Measurements from ENCODE around the gene MED16.

The MED16 gene

DNA sequence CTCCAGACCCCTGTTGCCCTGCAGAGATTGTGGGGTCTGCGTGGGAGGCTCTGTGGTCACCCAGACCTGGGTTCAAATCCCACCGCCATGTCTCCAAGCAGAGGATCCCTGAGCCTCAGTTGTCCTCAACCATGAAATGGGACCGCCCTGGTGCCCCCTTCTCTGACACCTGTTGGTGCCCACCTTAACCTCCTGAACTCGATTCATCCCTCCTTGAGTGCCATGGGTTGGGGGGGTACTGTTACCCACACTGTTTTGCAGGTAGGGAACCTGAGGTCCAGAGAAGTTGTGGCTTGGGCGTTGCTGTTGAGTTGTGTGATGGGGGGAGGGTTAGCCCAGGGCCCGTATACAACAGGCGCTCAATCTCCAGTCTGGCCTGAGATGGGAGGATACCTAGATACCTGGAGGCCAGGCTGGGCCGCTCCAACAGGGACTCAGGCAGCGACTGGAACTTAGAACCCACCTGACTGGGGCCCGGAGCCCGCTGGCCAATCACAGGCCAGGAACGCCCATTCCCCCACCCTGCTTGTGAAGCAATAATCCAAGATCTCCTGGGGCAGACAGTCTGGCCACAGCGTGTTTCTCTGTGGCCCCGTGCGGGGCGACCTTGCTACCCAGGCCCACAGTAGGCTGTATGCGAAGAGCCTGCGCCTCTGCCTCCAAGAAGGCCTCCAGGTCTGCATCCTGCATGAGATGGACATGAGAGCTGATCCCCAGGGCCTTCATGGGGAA is 35.6 kb upstream of the MED16 start:
- DNase-seq, result no peak

DNA sequence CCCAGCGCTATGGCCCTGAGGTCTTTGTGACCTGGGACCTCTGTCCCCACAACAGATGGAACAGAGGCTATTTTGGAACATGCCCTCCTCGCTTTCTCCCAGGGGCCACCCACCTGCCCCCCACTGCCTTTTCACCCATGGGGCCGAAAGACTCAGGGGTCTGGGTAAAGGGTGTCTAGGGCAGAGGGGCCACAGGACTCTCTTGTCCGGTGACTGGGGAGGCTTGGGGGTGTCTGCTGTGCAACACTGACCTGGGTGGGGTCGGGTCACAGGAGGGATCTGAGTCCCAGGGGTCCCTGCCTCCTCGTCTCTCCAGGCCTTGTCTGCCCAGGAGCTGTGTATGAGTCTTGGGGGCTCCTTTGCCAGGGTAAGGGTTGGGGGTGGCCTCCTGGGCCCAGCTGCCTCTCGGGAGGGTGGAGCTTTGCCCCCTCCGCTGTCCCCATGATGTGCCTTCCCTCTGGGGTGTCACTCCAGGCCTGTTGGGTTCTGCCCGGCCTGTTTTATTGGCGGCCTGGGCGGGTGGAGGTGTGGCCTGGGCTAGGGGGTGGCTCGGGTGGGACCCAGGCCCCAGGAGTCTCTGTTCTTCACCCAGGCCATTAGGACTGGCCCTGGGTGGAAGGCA is 34.9 kb upstream of the MED16 start:
- DNase-seq, result no peak

- DNase-seq, result no peak
These were observed 34.4 kb upstream of the MED16 start for GRCh38 chr19:927351-927779.

DNA sequence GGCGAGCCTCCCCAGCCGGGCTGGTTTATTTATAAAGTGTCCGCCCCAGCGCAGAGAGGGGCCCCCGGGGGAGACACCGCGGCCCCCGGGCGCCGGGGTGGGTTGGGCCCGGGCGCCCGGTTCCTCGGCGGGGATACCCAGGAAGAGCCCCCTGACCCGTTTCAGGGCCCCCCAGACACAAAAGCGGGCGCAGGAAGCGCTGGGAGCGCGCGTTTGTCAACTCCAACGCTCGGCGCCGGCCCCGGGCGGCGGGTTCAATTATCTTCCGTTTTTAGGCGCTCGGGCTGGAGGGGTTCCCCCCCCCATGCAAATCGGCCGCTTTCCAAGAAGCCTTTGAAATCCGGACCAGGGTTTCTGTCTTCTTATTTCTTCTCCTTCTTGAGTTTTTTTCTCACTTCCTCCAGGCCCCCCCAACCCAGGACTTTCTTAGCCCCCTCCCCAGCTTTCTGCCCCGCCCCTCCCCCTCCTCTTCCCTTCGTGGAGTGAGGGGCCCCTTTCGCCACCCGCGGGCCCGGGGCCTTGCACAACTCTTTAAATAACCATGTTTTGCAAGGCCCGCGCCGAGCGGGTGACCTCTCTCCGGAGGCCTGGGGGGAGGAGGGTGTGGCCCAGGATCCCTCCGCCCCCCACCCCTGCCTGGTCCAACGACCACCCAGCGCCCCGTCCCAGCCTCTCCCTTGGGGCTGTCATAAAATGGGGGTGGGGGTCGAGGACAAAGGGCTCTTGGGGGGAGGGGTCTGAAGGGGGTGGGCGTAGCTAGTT is 33.8 kb upstream of the MED16 start:
- DNase-seq, result no peak

- DNase-seq, result no peak
These were observed 33.3 kb upstream of the MED16 start for GRCh38 chr19:926323-926588.

DNA sequence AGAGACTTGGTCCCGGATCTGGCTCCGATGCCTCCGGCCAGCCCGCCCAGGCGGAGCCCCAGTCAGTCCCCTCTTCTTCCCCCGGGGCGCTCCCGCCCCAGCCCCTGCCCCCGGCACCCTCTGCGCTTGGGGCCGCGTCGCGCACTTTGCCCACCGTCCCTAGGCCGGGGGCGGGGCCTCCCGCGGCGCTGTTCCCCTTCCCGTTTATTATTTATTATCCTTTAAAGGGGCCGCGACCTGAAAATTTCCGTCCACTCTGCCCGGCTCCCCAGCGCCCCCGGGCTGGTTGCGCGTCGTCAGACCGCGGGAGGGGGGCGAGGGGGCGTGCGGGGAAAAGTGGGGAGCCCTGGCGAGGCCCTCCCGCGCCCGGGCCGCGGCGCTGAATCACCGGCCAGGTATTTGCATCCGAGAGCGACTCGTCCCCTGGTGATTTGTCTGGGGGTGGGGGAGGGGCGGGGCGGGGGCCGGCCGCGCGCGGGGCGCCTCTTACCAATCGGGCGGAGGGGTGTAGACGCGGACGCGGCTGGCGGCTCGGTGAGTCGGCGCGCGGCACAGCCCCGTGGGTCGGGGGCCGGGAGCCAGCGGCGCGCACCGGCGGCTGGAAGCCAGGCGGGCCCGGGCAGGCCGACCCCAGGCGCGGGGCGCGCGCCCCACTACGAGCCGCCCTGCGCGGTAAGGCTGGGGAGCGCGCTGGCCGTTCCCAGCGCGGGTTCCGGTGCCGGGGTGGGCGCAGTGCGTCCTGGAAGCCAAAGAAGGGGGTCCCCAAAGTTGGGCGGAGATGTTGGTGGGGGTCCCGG is 32.7 kb upstream of the MED16 start, which contains the start of gene ARID3A:
ARID3A (plus strand) TSS at position 510 of the 797 bp plus-strand sequence. CDS start 3,494 bp downstream, outside the sequence.
- DNase-seq, result peak; percentile 74

GRCh38 chr19:925087-925525 is 32.1 kb upstream of the MED16 start:
- DNase-seq, result no peak

DNA sequence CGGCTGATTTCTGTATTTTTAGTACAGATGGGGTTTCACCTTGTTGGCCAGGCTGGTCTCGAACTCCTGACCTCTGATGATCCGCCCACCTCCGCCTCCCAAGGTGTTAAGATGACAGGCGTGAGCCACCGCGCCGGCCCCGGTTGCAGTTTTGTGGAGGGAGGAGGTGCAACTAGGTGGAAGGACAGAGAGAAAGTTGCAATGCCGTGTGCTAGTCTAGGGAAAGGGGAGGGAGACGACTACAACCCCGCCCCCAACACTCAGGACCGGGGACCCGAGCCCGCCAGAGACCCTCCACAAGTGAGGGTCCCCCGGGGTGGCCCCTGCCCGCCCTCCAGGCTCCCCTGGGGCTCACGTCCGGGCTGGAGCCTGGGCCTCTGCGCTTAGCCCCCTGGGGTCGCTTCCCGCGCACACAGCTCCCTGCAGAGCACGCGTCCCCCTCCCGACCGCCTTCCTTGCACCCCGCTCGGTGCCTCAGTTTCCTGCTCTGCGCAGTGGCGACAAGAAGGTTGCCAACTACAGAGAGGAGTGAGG is 31.6 kb upstream of the MED16 start:
- DNase-seq, result no peak

DNA sequence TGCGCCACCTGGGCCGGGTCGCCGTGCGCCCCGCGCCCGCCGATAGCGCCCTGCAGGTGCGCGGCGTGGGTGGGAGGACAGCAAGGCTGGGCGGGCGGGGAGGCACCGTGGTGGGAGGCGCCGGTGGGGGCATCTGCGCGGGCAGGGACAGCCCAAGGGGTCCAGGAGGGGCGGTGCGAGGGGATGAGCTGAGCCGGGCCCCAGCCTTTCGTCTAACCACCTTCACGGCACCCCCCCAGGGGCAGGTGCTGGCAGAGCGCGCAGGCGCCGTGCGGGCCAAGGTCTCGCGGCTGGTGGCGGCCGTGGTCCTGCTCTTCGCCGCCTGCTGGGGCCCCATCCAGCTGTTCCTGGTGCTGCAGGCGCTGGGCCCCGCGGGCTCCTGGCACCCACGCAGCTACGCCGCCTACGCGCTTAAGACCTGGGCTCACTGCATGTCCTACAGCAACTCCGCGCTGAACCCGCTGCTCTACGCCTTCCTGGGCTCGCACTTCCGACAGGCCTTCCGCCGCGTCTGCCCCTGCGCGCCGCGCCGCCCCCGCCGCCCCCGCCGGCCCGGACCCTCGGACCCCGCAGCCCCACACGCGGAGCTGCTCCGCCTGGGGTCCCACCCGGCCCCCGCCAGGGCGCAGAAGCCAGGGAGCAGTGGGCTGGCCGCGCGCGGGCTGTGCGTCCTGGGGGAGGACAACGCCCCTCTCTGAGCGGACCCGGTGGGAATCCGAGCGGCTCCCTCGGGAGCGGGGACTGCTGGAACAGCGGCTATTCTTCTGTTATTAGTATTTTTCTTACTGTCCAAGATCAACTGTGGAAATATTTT is 27.3 kb upstream of the MED16 start:
- DNase-seq, result peak; percentile 66

DNA sequence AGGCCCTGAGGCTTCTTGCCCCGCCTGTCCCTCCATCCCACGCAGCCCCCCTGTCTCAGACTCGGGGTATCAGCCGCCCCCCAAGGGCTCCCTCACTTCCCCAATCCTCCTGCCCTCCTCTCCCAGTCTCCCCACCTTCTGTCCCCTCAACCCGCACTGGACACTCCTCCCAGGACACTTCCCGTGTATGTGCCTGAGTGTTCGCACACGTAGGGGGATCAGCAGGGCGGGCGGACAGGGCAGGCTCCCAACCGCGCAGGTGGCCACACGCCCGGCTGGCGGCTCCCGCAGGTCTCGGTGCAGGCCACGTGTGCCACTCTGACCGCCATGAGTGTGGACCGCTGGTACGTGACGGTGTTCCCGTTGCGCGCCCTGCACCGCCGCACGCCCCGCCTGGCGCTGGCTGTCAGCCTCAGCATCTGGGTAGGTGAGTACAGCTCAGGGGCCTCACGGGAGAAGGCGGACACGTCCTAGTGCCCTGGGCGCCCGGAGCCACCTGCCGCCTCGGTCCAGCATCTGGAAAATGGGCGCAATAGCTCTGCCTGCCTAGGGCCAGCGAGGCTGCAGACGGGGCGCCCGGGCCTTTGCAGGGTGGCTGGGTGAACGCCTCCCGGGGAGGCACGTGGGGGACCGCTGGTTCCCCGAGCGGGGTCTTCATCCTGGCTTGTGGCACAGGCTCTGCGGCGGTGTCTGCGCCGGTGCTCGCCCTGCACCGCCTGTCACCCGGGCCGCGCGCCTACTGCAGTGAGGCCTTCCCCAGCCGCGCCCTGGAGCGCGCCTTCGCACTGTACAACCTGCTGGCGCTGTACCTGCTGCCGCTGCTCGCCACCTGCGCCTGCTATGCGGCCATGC is 26.4 kb upstream of the MED16 start:
- DNase-seq, result peak; percentile 41

GRCh38 chr19:918481-919198 is 25.7 kb upstream of the MED16 start:
- DNase-seq, result no peak

DNA sequence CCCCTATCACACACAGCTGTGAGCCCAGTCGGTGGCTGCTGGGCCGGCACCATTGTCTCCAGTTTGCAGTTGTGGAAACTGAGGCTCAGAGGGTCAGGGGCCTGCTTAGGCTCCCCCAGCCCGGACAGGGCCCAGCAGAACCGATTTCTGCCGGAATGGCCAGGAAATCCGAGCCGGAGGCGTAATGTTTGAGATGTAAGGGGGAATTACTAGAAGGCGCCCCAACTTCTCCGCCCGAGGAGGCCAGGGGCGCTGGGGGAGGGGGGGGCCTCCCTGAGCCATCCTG is 25.1 kb upstream of the MED16 start:
- no peak for DNase-seq

GRCh38 chr19:917323-918151 is 24.6 kb upstream of the MED16 start, which contains the start of gene KISS1R:
Gene KISS1R (plus strand): TSS chr19:917333. CDS start chr19:917503, 170 bp downstream.
- DNase-seq, result no peak

DNA sequence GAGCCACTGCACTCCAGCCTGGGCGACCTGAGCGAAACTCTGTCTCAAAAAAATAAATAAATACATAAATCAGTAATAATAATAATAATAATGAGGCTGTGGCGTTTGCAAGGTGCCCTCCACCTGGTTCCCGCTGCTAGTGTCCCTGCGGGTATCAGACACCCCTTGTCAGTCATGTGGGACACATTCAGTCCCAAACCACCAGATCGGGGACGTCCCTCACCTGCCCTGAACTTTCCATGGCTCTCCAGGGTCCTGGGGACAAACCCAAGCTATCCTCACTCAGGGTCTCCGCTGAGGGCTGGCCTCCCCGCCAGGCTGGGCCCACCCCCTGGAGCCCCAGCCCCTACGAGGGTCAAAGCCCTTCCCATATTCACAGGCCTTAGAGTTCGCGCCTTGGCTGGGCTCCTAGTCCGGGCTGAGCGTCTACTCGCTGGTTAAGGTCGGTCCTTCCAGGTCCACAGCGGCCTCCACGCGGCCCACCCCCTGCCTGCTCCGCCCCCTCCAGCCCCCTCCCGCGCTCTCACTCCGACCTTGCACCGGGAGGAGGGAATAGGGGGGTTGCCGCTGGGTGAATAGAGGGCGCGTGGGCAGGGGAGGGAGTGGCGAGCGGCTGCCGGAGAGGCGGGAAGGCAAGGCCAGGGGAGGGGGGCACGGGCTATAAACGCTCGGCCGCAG is 23.8 kb upstream of the MED16 start:
- no peak for DNase-seq

- peak; percentile 83 for DNase-seq
These were observed 20.2 kb upstream of the MED16 start, which contains the start of gene R3HDM4 for GRCh38 chr19:913080-913748. Gene R3HDM4 (minus strand): TSS chr19:913219. CDS start chr19:913157, 62 bp downstream.

DNA sequence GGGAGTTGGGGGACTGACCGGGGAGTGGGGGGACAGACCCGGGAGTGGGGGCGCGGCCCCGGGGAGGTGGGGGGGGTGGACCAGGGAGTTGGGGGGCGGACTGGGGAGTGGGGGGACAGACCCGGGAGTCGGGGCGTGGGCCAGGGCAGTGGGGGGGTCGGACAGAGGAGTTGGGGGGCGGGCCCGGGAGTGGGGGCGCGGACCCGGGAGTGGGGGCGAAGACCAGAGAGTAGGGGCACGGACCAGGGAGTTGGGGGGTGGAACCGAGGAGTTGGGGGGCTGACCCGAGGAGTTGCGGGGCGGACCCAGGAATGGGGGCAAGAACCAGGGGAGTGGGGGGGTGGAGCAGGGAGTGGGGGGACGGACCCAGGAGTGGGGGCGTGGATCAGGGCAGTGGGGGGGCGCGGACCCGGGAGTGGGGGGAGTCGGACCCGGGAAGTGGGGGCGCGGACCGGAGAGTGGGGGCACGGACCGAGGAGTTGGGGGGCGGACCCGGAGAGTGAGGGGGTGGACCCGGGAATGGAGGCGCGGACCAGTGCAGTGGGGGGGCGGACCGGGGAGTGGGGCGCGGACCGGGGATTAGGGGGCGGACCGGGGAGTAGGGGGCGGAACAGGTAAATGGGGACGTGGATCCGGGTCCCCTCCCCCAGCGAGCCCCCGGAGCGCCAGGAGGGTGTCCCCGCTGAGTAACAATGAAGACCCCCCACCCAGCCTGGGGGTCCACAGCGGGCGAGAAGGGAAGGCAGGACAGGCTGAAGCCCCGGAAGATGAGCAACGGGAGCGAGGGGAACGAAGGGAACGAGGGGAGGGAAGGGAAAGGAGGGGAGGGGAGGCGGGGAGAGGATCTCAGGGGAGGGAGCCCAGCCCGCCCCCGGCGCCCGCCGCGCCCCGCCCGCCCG is 19.4 kb upstream of the MED16 start:
- no peak for DNase-seq

Measured in central memory CD4-positive, alpha-beta T cell (primary cell).